GM12865 (cell line): Measurements from ENCODE around the gene TOMM40L.

ENCODE experiments used
- DNase-seq: peaks from one replicate; pipeline ENCODE4 v3.0.0; 2010; ENCODE audit warnings: low read depth
- H3K4me3 ChIP-seq: 2 replicates; pipeline ENCODE4 v1.5.1; 2011; ENCODE audit warnings: mild to moderate bottlenecking, low read depth, low read length, control low read depth
- CTCF ChIP-seq: IDR thresholded peaks from 2 replicates; pipeline ENCODE4 v1.5.1; 2011; ENCODE audit warnings: low read length, control low read depth, low read depth, inconsistent platforms; ENCODE audit not compliant: insufficient read depth; ENCODE audit errors: missing control alignments

The TOMM40L gene

DNA sequence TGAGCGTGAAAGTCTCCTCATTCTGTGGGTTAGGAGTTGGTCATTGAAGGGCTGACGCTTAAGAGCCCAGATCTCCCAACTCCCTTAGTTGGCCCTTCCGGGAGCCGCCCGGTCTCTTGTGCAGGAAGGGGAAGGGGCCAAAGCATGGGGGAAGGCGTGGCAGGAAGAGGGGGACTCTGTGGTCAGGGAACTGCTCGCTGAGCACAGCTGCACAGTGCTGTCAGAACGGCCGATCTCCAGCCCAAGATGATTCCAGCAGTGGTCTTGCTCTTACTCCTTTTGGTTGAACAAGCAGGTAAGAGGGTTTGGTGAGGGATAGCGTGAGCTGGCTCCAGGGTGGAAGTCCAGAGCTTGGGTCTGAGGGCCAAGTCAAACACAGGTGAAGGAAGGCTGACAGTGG lies 10.8 kb upstream of the TOMM40L start, which contains the start of gene FCER1G:
Gene FCER1G (plus strand): TSS at position 220 of the 400 bp plus-strand sequence. CDS start 27 bp downstream, at position 247.
- TF ChIP-seq CTCF = no peak
- DNase-seq = no peak
- H3K4me3 ChIP-seq = no peak within 1 kb of the TSS

- DNase-seq = peak; percentile 89
- no peak overlapping the region for H3K4me3 ChIP-seq
- no peak for TF ChIP-seq CTCF
Observed at GRCh38 chr1:161216945-161217712, 8.7 kb upstream of the TOMM40L start.

DNA sequence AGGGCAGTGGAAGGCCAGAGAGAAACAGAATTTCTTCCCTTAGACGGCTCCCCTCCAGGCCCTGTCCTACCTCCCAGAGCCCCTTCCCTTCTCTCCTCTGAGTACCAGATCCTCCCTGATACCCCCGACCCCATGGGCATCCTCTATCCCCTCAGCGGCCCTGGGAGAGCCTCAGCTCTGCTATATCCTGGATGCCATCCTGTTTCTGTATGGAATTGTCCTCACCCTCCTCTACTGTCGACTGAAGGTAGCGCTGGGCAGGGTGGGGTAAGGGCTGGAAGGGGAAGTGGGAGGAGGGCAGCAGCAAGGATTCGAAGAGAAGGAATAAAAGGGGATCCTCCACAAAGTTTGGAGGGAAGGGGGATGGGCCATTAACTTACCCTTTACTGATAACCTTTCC lies 8.0 kb upstream of the TOMM40L start:
- DNase-seq = no peak
- no peak overlapping the region for H3K4me3 ChIP-seq
- TF ChIP-seq CTCF = no peak

DNA sequence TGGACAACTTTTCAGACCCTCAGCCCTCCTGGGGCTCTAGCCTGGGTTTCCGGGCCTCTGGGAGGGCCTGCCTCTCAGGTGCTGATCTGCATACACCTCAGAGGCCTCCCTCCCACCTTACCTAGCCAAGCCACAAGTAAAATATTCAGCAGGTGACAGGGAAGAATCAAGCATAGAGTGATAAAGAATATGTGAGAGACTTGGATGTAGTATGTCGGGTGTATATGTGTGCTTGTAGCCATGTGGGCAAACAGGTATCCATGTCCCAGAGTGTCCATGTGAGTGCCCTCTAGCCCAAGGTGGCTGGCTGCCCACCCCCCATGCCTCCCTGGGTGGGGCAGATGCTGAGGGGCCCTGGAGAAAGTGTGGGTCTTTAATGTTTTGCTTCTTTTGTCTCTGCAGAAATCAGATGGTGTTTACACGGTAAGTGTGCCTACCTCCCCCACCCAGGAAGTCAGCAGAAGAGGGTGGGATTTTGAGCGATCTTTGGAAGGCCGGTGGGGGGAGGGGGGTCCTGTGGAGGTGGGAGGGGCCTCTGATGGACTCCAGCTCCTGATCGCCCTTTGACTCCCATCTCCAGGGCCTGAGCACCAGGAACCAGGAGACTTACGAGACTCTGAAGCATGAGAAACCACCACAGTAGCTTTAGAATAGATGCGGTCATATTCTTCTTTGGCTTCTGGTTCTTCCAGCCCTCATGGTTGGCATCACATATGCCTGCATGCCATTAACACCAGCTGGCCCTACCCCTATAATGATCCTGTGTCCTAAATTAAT lies 7.4 kb upstream of the TOMM40L start:
- no peak overlapping the region for H3K4me3 ChIP-seq
- TF ChIP-seq CTCF = no peak
- DNase-seq = no peak

GRCh38 chr1:161219078-161219892 lies 6.6 kb upstream of the TOMM40L start:
- no peak for DNase-seq
- TF ChIP-seq CTCF = no peak
- no peak overlapping the region for H3K4me3 ChIP-seq

DNA sequence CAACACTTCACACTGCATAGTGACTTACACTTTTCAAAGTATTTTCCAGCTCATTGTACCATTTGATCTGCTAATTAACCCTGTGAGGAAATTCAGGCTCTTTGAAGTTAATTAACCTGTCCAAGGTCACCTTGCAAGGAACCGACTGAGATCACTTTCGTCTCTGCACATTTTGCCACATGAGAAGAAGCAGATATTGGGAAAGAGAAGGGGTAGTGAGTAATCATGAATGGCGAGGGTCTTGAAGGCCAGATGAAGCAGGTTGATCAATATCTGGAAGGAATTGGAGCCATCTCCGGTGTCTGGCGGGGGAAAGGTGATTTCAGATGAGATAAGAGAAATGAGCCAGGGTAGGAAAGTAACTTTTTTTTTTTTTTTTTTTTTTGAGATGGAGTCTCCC lies 5.9 kb upstream of the TOMM40L start:
- H3K4me3 ChIP-seq = no peak overlapping the region
- TF ChIP-seq CTCF = no peak
- no peak for DNase-seq
